ENCODE results near the gene NGEF. TPM values are rescaled to one million over a fixed set of nuclear protein-coding genes. Genes with fewer than 3 reads are reported as not detected.

NGEF gene
- total RNA-seq, 6 experiments from 2014 or later, result 16.4 to 20.9 (median 20.2) TPM

DNA sequence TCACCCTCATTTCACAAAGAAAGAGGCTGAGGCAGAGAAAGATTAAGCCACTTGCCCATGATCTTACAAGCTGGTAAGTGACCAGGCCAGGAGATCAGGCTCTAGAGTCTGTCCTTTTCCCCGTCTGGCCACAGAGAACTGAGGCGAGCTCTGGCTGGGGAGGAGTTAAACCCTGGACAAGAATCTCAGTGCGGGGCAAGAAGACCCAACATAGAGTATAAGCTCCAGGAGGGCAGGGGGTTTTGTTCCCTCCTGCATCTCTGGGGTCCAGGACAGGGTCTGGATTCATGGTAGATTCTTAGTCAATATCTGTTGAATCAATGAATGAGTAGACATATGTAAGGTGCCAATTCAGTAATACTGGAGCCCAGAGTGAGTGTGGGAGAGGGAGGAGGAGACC, 34.1 kb upstream of the NGEF start:
- Histone ChIP-seq H3K27me3 (no peaks in the 10 kb centered on the region), H3K27ac (no peak overlapping the region), H3K4me3 (no peak overlapping the region), H3K36me3 (no peaks in the 10 kb centered on the region), H3K4me1 (peaks cover 0 to 5% (median 0%) of the 10 kb centered on the region in 4 donors), H3K9me3 (no peaks in the 10 kb centered on the region)
- intact Hi-C loops (cut with DNase I), result no loop called here
- TF ChIP-seq POLR2A (IDR thresholded peaks at IDR 0.05), result no peak
- TF ChIP-seq, protein P1, sequence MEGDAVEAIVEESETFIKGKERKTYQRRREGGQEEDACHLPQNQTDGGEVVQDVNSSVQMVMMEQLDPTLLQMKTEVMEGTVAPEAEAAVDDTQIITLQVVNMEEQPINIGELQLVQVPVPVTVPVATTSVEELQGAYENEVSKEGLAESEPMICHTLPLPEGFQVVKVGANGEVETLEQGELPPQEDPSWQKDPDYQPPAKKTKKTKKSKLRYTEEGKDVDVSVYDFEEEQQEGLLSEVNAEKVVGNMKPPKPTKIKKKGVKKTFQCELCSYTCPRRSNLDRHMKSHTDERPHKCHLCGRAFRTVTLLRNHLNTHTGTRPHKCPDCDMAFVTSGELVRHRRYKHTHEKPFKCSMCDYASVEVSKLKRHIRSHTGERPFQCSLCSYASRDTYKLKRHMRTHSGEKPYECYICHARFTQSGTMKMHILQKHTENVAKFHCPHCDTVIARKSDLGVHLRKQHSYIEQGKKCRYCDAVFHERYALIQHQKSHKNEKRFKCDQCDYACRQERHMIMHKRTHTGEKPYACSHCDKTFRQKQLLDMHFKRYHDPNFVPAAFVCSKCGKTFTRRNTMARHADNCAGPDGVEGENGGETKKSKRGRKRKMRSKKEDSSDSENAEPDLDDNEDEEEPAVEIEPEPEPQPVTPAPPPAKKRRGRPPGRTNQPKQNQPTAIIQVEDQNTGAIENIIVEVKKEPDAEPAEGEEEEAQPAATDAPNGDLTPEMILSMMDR (IDR thresholded peaks at IDR 0.05), result no peak
- WGBS (ENCODE audit: insufficient coverage, low coverage, low lambda C conversion rate, missing lambda C conversion rate), result 94% methylated on average over 3 of the region's 3 CpGs
- ATAC-seq, result no peak
- no peak for DNase-seq

DNA sequence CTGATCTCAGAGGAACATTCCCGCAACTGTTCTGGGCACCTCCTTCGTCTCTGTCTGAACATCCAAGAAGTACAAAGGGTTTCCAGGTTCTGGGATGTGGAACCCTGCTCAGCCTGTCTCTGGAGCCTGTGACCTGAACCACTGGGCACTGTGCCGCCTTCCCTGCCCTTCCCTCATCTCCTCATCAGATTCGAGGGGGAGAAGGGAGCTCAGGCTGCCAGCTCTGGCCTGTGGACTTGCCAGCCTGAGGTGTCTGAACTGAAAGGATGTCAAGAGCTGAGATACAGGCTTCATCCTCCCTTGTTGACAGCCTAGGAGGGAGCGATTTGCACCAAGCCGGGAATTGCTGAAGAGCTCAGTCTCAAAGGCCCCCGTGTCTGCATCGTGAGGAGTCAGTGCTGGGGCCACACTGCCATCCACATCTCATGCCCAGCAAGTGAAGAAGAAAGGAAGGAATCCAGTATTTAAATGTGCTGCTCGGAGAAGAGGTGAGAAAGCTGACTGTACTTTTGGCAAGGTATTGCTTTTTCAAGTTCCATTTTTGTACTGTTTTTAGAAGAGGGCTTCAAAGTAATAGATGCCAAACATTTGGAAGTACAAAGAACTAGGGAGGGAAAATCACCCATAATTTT, 32.0 kb upstream of the NGEF start:
- no peaks in the 10 kb centered on the region for H3K9me3 ChIP-seq
- H3K27ac ChIP-seq, result no peak overlapping the region
- 74% methylated on average over 4 of the region's 9 CpGs for WGBS (ENCODE audit: insufficient coverage, low coverage, low lambda C conversion rate, missing lambda C conversion rate)
- DNase-seq (no peak), ATAC-seq (no peak)
- peaks cover 0 to 5% (median 0%) of the 10 kb centered on the region in 4 donors for H3K4me1 ChIP-seq
- no peak overlapping the region for H3K4me3 ChIP-seq
- H3K36me3 ChIP-seq, result no peaks in the 10 kb centered on the region
- no peaks in the 10 kb centered on the region for H3K27me3 ChIP-seq
- intact Hi-C loops (cut with DNase I), result no loop called here
- no peak for TF ChIP-seq POLR2A (IDR thresholded peaks at IDR 0.05)
- TF ChIP-seq, protein P1 (IDR thresholded peaks at IDR 0.05), result no peak

DNA sequence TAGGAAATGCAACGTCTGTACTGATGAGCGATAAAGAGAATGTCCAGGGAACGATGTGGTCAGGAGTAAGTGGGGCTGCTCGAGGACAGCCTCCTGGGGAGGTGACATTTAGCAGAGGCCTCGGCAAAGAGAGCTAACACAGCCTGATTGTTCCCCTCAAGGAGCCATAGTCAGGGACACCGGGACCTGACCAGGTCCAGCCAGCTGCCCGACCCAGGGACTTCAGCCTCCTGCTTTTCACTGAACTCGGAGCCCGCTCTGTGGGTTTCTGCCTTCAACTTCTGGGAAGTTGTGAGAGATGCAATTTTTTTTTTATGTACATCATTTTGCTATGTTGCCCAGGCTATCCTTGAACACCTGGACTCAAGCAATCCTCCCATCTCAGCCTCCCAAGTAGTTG, 29.5 kb upstream of the NGEF start:
- peaks cover 0 to 5% (median 0%) of the 10 kb centered on the region in 4 donors for H3K4me1 ChIP-seq
- no peaks in the 10 kb centered on the region for H3K27me3 ChIP-seq
- TF ChIP-seq POLR2A (IDR thresholded peaks at IDR 0.05), result no peak
- TF ChIP-seq, protein P1 (IDR thresholded peaks at IDR 0.05), result no peak
- H3K27ac ChIP-seq, result no peak overlapping the region
- no peaks in the 10 kb centered on the region for H3K36me3 ChIP-seq
- no peaks in the 10 kb centered on the region for H3K9me3 ChIP-seq
- no CpG with 5 or more reads among the region's 9 CpGs for WGBS (ENCODE audit: insufficient coverage, low coverage, low lambda C conversion rate, missing lambda C conversion rate)
- intact Hi-C loops (cut with DNase I), result no loop called here
- ATAC-seq, result no peak
- no peak overlapping the region for H3K4me3 ChIP-seq
- no peak for DNase-seq

DNA sequence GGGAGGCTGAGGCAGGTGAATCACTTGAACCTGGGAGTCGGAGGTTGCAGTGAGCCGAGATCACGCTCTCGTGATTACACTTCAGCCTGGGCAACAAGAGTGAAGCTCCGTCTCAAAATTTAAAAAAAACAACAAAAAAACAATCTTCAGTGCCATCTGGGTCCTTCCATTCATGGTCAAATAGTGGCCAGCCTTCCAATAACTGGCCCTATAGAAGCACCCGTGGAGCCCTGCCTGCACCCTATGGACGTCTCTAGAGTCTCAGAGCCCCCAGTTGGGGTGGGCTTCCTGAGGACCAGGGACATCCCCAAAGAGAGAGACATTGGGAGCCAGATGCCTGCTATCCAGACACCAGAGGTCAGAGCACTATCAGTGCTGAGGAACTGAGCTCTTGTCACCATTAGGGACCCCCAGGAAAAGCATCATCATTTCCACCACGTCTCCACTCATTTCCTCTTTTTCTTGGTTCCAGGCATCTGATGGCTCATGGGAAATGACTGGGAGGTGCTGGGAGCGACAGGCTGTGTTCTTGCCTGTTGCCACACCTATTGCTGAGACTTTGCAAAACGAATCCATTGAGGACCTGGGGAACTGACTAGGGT, 28.8 kb upstream of the NGEF start:
- WGBS (ENCODE audit: insufficient coverage, low coverage, low lambda C conversion rate, missing lambda C conversion rate), result 56% methylated on average over 9 of the region's 10 CpGs

More for the DNA sequence above, 28.8 kb upstream of the NGEF start:
- H3K27ac ChIP-seq, result no peak overlapping the region
- intact Hi-C loops (cut with DNase I), result no loop called here
- TF ChIP-seq, protein P1 (IDR thresholded peaks at IDR 0.05), result no peak
- no peak for TF ChIP-seq POLR2A (IDR thresholded peaks at IDR 0.05)
- no peak for ATAC-seq
- H3K4me1 ChIP-seq, result peaks cover 0 to 5% (median 0%) of the 10 kb centered on the region in 4 donors
- no peak overlapping the region for H3K4me3 ChIP-seq
- H3K27me3 ChIP-seq, result no peaks in the 10 kb centered on the region
- DNase-seq, result no peak
- H3K36me3 ChIP-seq, result no peaks in the 10 kb centered on the region
- H3K9me3 ChIP-seq, result no peaks in the 10 kb centered on the region
